GM21360 (cell line): ENCODE results near the gene PDE1C.
"Not testable (repeated sequence)": the region's sequence is repeated elsewhere in the genome, so short reads cannot be mapped to it uniquely, and the experiment has no call there.

Experiments
- ATAC-seq: cut with Tn5 transposase; IDR thresholded peaks from one replicate; pipeline ENCODE4 v1.9.1; 2021; ENCODE audit warnings: mild to moderate bottlenecking, moderate library complexity; ENCODE audit not compliant: unreplicated experiment

The PDE1C gene

GRCh38 chr7:32070406-32071360, at the start of gene PDE1C:
Gene PDE1C, minus strand, starts transcription at chr7:32070407.
- ATAC-seq: no peak

DNA sequence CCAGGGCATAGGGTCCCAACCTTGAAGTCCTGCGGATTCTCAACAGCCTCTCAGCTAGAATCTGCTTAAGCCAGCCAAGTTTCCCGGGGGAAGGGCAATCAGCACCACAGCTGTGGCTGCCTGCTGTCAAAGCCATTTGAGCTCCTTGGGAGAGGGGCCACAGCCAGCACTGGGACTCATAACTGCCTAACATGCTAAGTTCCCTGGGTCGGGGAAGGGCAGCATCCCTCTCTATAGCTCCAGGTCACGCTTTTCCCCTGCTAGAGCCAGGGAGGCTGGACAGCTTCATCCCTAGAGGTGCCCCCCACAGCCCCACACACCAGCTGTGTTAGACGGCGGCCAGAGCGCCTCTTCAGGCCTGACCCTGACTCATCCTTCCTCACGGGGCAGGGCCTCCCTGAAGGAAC, 49.6 kb upstream of the PDE1C start:
- ATAC-seq: no peak

- ATAC-seq: no peak
Measured at GRCh38 chr7:32117837-32118236, 47.6 kb upstream of the PDE1C start.

DNA sequence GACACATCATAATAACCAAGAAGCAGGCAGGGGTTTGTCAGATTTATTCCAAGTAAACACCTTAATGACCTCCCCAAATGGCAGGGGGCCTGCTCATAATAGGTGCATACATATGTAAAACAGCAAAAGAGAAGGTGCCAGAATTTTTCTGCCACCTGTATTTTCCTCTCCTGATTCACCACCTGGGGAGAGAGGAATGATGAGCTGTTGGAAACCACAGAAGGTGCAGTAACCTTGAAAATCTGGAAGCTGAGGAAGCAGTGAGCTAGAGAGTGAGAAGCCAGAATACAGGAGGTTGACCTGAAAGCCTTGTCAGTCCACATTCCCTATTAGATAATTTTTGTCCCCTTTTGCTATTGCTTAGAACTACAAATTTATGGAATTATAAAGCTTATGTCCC, 46.2 kb upstream of the PDE1C start:
- no peak for ATAC-seq

GRCh38 chr7:32115831-32116230, 45.6 kb upstream of the PDE1C start:
- no peak for ATAC-seq

DNA sequence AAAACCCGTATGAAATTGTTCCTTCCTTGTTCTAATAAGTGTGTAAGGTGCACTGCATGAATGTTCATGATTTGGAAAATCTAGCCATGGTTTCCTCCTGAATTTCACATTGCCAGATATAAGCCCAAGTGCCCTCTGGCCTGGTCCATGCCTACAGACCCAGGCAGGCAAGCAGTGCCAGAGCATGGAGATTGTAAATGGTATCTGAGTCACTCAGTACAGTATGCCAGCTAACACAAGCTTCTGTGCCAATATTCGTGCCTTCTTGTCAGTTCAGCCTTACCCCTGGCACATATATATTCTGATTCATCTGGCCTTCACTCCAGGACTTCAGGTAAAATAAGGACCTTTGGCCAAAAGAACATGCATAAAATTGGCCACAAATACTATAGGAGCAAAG, 38.4 kb upstream of the PDE1C start:
- ATAC-seq: no peak

DNA sequence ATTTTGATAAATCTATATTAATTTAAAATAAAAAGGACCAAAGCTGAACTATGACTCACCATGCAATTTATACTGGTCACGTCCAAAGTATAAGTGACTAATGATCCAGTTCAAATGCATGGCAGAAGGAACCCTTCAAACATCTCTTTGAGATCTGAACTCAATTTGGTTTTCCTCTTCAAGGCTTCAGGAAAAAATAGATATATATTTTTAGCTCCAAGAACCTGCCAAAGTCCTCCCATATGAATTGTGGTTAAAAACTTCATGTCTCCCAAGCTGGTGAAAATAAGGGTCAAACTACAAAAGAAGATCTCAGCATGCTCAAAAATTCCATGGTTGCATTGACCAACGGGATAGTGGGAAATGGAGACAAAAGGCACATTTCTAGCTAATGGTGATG, 34.6 kb upstream of the PDE1C start:
- ATAC-seq: no peak

- ATAC-seq: no peak
Measured at GRCh38 chr7:32103361-32103760, 33.2 kb upstream of the PDE1C start.

GRCh38 chr7:32102432-32102873, 32.2 kb upstream of the PDE1C start:
- ATAC-seq: no peak

DNA sequence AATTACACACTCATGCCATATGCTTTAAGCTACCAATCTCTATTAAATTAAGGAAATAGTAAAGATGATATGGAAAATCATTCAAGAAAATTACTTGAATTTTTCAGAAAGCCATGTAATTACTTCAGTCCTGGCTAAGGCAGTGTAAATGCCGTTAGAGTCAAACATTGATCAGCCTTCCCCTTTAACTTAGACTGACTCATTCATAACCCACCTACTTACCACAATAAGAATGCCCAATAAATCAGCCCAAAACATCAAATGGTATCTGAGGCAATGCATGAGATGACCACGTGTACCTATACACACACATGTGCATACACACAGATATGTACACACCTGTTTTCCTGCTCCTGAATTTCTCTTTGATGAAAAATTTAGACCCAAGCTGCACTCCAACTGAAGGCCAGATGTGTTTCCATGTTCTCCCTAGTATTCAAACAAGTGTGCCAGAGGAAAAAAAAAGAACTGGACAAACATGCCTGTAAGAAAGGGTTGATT, 30.2 kb upstream of the PDE1C start:
- ATAC-seq: no peak

GRCh38 chr7:32094516-32094915, 24.3 kb upstream of the PDE1C start:
- no peak for ATAC-seq

GRCh38 chr7:32093415-32094408, 23.5 kb upstream of the PDE1C start:
- ATAC-seq: no peak

DNA sequence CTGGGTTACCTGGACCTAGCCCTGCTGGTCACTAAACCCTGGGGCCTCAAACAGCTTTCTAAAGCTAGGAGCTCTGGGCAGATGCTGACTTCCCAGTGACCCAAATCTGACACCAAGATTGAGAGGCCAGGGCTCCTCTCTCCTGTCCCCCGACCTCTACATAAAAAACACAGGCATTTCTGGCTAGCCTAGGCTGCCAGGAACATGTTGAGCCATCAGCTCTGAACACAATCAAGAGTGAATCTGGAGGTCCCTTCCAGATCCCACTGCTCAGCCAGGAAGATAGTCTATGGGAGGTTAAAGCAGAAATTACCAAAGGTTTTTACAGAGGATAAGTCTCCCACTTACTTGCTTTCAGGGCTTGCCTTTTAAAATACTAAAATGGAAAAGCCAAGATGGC, 22.1 kb upstream of the PDE1C start:
- no peak for ATAC-seq

- no peak for ATAC-seq
Measured at GRCh38 chr7:32091608-32092210, 21.5 kb upstream of the PDE1C start.

DNA sequence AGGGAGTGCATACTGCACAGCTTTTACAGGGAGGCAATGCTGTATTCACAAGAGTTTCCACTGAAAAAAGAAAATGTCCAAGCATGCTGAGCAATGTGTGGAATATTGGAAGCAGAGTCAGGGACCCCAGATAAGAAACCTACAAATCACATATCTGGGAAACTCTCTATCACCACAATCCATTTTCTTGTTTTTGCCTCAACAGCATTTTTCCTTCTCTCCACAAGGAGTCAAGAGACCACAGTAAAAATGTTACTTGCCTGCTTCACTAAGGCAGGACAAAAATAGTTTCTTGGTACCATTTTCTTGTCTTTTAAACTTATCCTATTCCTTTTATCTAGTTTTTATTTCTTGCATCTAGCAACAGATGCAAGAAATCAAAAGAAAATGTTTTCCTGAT, 19.5 kb upstream of the PDE1C start:
- no peak for ATAC-seq

- ATAC-seq: no peak
Measured at GRCh38 chr7:32089256-32089655, 19.0 kb upstream of the PDE1C start.

DNA sequence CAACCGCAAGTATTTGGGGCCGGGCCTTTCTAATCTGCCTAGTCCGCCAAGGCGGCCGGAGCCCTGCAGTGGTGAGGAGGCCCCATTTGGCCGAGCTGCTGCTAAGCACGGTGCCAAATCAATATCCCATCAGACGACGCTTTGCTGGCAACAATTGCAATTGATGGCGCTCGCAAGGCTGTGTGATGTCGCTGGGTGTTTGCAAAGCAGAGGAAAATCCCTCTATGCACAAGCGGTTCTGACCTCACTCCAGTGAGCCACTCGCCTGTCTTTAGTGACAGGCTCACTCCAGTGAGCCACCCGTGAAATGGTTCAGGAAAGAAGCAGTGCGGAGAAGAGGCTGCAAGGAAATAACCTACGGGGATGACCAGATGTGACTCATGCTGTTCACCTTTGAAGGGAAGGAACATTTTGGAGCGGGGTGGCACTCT, 18.3 kb upstream of the PDE1C start:
- ATAC-seq: no peak

- no peak for ATAC-seq
Measured at GRCh38 chr7:32079510-32079909, 9.3 kb upstream of the PDE1C start.

DNA sequence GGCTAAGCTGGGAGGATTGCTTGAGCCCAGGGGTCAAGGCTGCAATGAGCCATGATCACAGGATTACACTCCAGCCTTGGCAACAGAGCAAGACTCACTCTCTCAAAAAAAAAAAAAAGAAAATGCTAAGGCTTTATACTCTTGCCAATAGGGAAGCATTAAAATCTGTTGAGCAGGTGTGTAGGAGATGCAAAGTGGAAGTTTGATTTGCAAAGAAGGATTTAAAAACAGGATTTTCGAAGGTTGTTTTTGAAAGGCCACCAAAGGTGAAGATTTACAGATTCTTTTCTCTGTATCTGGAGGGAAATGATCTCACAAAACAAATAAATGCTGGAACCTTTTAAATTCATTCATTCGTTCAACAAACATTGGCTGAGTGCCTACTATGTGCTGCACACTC, 8.6 kb upstream of the PDE1C start:
- ATAC-seq: no peak

- no peak for ATAC-seq
Measured at GRCh38 chr7:32077806-32078205, 7.6 kb upstream of the PDE1C start.

DNA sequence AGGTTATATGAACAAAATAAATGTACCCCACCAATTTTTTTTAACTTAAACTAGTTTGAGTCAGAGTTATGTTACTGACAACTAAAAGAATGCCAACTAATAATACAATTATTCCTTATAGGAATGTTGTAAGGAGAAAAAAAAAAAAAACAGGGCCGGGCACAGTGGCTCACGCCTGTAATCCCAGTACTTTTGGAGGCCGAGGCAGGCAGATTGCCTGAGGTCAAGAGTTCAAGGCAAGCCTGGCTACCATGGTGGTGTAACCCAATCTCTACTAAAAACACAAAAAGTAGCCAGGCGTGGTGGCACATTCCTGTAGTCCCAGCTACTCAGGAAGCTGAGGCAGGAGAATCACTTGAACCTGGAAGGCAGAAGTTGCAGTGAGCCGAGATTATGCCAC, 6.6 kb upstream of the PDE1C start:
- ATAC-seq: not testable (repeated sequence)
